Esophagus squamous epithelium (tissue), 5 donors: ENCODE data around the gene IQCH. TPM values are rescaled to one million over a fixed set of nuclear protein-coding genes. Genes with fewer than 3 reads are reported as not detected.
A peak's percentile ranks its signal among the peaks of the same experiment; 100 is the strongest.

Experiments used
- DNase-seq: peaks from one replicate; lab custom pipeline; 2025; lab: John Stamatoyannopoulos, UW
- H3K27ac ChIP-seq, 4 donors: fragments of 200-600 bp; sonication (generic); one replicate each; pipeline ENCODE4 v1.5.1; 2016 to 2019; ENCODE audit warnings: mild to moderate bottlenecking in 1 of 4
- H3K27me3 ChIP-seq, 4 donors: fragments of 200-600 bp; sonication (generic); 1 replicate in 3 of 4; 2 replicates in 1 of 4; pipeline versions ENCODE4 v1.5.1 to v1.6.0; 2017 to 2021; ENCODE audit warnings: antibody characterized with exemption in 1 of 4
- H3K36me3 ChIP-seq, 3 donors: fragments of 200-600 bp; sonication (generic); one replicate each; pipeline ENCODE4 v1.5.1; 2016 to 2019
- H3K4me1 ChIP-seq, 3 donors: fragments of 200-600 bp; sonication (generic); one replicate each; pipeline ENCODE4 v1.5.1; 2017 to 2019
- H3K4me3 ChIP-seq, 4 donors: fragments of 200-600 bp; sonication (generic); 1 replicate in 3 of 4; 2 replicates in 1 of 4; pipeline ENCODE4 v1.5.1; 2016 to 2019; ENCODE audit warnings: mild to moderate bottlenecking in 2 of 4, moderate library complexity in 1 of 4
- H3K9me3 ChIP-seq, 3 donors: fragments of 200-600 bp; sonication (generic); one replicate each; pipeline ENCODE4 v1.5.1; 2016 to 2019
- POLR2A ChIP-seq, 4 donors: fragments of 450-650 bp; IDR thresholded peaks; one replicate each; pipeline ENCODE4 v1.6.1; 2017; ENCODE audit warnings: antibody characterized with exemption in 4 of 4, mild to moderate bottlenecking in 4 of 4, moderate library complexity in 3 of 4
- WGBS, 2 donors: methylation state at CpG; one replicate each; pipeline ENCODE4 v1.1.5; 2018; 5-methylcytosine and 5-hydroxymethylcytosine counted together
- intact Hi-C: fragments of 100-400 bp; cut with DNase I; formaldehyde crosslinking; loops from one replicate; pipeline ENCODE4 v1.15.0; 2022
- total RNA-seq, 4 donors: library from RNA; depleted of rRNA; stranded (reverse); fragments of >200 nt; gene quantifications; one replicate each; pipeline ENCODE4 v1.1.0, GENCODE V29; 2016
- TF ChIP-seq, protein P1 (sequence below), 6 experiments: fragments of 450-650 bp in 4 of 6; fragments of 200-600 bp in 2 of 6; sonication (generic) in 2 of 6; IDR thresholded peaks; one replicate each; pipeline ENCODE4 v1.5.1; 2016 to 2019; ENCODE audit warnings: antibody characterized with exemption in 6 of 6, mild to moderate bottlenecking in 4 of 6, moderate library complexity in 4 of 6
- donor health status: DM: yes; HTN: yes; CAD: no.

IQCH gene
- total RNA-seq, 4 donors from 2014 or later = 1.9 to 3.1 (median 3.0) TPM; not detected in 1

DNA sequence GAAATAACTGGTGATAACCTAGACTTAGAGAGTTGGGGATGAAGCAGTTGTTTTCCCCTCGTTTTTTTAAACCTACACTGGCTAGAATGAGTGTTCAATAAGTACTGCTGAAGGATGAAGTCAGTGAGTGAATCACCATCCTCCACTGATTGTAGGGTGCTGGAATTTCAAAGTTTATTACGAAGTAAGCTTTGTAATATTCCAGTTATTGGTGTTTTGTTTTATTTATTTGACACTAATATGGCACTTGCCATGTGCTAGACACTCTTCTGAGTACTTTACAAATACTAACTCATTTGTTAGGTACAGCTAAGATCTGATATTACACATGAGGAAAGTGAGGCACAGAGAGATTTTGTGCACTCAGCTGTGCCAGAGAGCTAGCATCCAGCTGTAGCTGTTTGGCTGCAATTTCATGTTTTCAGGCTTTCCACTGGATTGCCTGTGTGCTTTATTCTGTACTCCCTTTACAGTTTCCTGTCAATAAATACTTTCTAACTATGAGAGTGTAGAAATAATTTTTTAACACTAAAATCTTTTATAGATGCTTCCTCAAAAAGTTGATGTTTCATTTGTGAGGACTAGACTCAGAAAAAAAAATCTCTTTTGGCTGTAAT is 293.8 kb downstream of the IQCH start:
- intact Hi-C loops = no loop called here
- no peak overlapping the region for H3K4me3 ChIP-seq
- DNase-seq = no peak
- H3K9me3 ChIP-seq = no peaks in the 10 kb centered on the region
- peak overlapping the region in 2 of 4 donors; percentile 11 to 17 for H3K27ac ChIP-seq
- TF ChIP-seq, protein P1, sequence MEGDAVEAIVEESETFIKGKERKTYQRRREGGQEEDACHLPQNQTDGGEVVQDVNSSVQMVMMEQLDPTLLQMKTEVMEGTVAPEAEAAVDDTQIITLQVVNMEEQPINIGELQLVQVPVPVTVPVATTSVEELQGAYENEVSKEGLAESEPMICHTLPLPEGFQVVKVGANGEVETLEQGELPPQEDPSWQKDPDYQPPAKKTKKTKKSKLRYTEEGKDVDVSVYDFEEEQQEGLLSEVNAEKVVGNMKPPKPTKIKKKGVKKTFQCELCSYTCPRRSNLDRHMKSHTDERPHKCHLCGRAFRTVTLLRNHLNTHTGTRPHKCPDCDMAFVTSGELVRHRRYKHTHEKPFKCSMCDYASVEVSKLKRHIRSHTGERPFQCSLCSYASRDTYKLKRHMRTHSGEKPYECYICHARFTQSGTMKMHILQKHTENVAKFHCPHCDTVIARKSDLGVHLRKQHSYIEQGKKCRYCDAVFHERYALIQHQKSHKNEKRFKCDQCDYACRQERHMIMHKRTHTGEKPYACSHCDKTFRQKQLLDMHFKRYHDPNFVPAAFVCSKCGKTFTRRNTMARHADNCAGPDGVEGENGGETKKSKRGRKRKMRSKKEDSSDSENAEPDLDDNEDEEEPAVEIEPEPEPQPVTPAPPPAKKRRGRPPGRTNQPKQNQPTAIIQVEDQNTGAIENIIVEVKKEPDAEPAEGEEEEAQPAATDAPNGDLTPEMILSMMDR (IDR thresholded peaks at IDR 0.05) = no peak
- no peak for TF ChIP-seq POLR2A (IDR thresholded peaks at IDR 0.05)
- 46 to 57% methylated on average over 2 of the region's 2 CpGs for WGBS, 2 donors
- peaks cover 0 to 45% (median 0%) of the 10 kb centered on the region in 3 donors for H3K36me3 ChIP-seq
- peaks cover 6 to 53% (median 12%) of the 10 kb centered on the region in 3 donors for H3K4me1 ChIP-seq
- H3K27me3 ChIP-seq = no peaks in the 10 kb centered on the region

DNA sequence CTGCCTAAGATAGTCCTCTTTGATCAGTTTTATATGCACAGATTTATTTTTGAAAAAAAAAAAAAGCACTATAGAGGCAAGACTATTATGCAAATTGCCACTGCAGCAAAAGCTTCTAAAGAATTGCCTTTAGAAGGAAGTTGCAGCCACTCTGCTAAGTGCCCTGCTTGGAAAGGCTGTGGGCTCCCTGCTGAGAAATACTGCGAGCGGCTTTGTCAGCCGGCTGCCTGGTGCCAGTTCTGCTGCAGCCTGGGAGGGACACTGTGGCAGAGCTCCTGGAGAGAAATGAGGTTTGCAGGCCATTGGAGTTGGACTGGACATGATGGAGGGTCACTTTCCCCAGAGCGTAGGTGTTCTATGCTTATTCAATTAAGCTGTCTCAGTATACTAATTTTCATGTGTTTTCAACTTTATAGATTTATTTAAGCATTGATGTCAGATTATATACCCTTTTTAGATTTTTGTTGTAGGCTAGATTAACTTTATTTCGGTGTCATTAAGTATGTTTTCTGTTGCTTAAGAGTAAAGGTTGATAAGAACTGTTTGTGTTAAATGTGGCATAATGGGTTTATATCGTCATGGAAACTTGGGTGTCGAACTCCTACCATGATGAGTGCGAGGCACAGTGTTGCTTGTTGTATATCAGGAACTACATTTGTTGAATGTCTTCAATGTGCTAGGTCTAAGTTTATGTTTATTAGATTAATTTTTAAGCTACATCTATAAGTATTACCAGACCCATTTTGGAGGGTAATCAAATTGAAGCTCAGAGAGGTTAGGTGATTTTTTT is 294.5 kb downstream of the IQCH start:
- 83 to 86% methylated on average over 7 to 8 of the region's 8 CpGs for WGBS, 2 donors
- intact Hi-C loops = no loop called here
- Histone ChIP-seq H3K36me3 (peaks cover 0 to 49% (median 0%) of the 10 kb centered on the region in 3 donors), H3K27me3 (no peaks in the 10 kb centered on the region), H3K4me1 (peaks cover 0 to 46% (median 7%) of the 10 kb centered on the region in 3 donors), H3K27ac (no peak overlapping the region), H3K4me3 (no peak overlapping the region), H3K9me3 (no peaks in the 10 kb centered on the region)
- TF ChIP-seq POLR2A (IDR thresholded peaks at IDR 0.05) = no peak
- TF ChIP-seq, protein P1 (IDR thresholded peaks at IDR 0.05) = no peak
- DNase-seq = no peak

GRCh38 chr15:67549736-67550135 is 295.1 kb downstream of the IQCH start:
- TF ChIP-seq, protein P1 (IDR thresholded peaks at IDR 0.05) = no peak
- TF ChIP-seq POLR2A (IDR thresholded peaks at IDR 0.05) = no peak
- H3K27me3 ChIP-seq = no peaks in the 10 kb centered on the region
- peaks cover 0 to 54% (median 0%) of the 10 kb centered on the region in 3 donors for H3K36me3 ChIP-seq
- 52 to 62% methylated on average over 3 of the region's 3 CpGs for WGBS, 2 donors
- H3K9me3 ChIP-seq = no peaks in the 10 kb centered on the region
- no peak overlapping the region for H3K27ac ChIP-seq
- H3K4me3 ChIP-seq = no peak overlapping the region
- H3K4me1 ChIP-seq = peaks cover 0 to 39% (median 4%) of the 10 kb centered on the region in 3 donors
- intact Hi-C loops = no loop called here
- no peak for DNase-seq

GRCh38 chr15:67550522-67550921 is 295.9 kb downstream of the IQCH start:
- Histone ChIP-seq H3K27me3 (no peaks in the 10 kb centered on the region), H3K27ac (no peak overlapping the region), H3K4me1 (peaks cover 0 to 31% (median 4%) of the 10 kb centered on the region in 3 donors), H3K9me3 (no peaks in the 10 kb centered on the region), H3K36me3 (peaks cover 0 to 60% (median 0%) of the 10 kb centered on the region in 3 donors), H3K4me3 (no peak overlapping the region)
- intact Hi-C loops = no loop called here
- TF ChIP-seq, protein P1 (IDR thresholded peaks at IDR 0.05) = no peak
- no peak for TF ChIP-seq POLR2A (IDR thresholded peaks at IDR 0.05)
- 69 to 87% methylated on average over 2 to 4 of the region's 4 CpGs for WGBS, 2 donors
- DNase-seq = no peak

DNA sequence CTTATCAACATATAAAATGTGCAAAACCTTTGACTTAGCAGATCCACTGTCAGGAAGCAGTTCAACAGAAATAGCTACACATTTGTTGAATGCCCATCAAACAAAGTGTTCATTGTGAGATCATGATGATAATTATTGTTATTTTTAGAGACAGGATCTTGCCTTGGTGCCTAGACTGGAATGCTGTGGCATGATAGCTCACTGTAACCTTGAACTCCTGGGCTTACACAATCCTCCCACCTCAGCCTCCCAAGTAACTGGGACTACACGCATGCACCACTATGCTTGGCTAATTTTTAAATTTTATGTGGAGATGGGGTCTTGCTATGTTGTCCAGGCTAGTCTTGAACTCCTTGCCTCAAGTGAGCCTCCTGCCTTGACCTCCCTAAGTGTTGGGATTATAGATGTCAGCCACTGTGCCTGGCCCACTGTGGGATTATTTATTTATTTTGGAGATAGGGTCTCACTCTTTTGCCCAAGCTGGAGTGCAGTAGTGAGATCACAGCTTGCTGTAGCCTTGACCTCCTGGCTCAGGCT is 296.7 kb downstream of the IQCH start:
- H3K27ac ChIP-seq = no peak overlapping the region
- 93% methylated on average over 1 of the region's 1 CpG for WGBS, 2 donors
- H3K4me1 ChIP-seq = peaks cover 0 to 24% (median 4%) of the 10 kb centered on the region in 3 donors
- no peaks in the 10 kb centered on the region for H3K27me3 ChIP-seq
- intact Hi-C loops = no loop called here
- H3K4me3 ChIP-seq = no peak overlapping the region
- no peak for DNase-seq
- TF ChIP-seq POLR2A (IDR thresholded peaks at IDR 0.05) = no peak
- TF ChIP-seq, protein P1 (IDR thresholded peaks at IDR 0.05) = no peak
- H3K36me3 ChIP-seq = peaks cover 0 to 56% (median 0%) of the 10 kb centered on the region in 3 donors
- no peaks in the 10 kb centered on the region for H3K9me3 ChIP-seq
